Panc1 (cell line): ENCODE data around the gene GRIK1. TPM values are rescaled to one million over a fixed set of nuclear protein-coding genes. Genes with fewer than 3 reads are reported as not detected.

Experiments
- ATAC-seq: fragments of 200-7000 bp; cut with Tn5 transposase; 2 replicates; pipeline ENCODE4 v1.9.1; 2020; ENCODE audit warnings: mild to moderate bottlenecking, moderate library complexity
- BruUV-seq: library from RNA; stranded (reverse); fragments of 400-500 nt; replicated peaks from 2 replicates; lab custom pipeline; 2021; lab: Mats Ljungman, UMichigan
- CTCF ChIA-PET: fragments of 300-600 bp; sonication (Branson Sonifier 250); formaldehyde crosslinking; loops from one replicate; lab custom pipeline; 2022; ENCODE audit warnings: antibody characterized with exemption; lab: Charles Lee
- POLR2A ChIA-PET: fragments of 300-600 bp; sonication (Branson Sonifier 250); formaldehyde crosslinking; loops from one replicate; lab custom pipeline; 2022; ENCODE audit warnings: antibody characterized with exemption; lab: Charles Lee
- DNase-seq: peaks from one replicate; pipeline ENCODE4 v3.0.0-alpha.2; 2010; ENCODE audit warnings: low read depth, low spot score
- H3K27ac ChIP-seq: 2 replicates; pipeline ENCODE4 v1.5.1; 2011; ENCODE audit warnings: mild to moderate bottlenecking, low read length, inconsistent platforms
- H3K27me3 ChIP-seq: fragments of 200-500 bp; sonication (Bioruptor generic); 2 replicates; pipeline ENCODE4 v1.6.0; 2014; ENCODE audit warnings: low read length, inconsistent platforms; ENCODE audit not compliant: control insufficient read depth, insufficient read depth
- H3K36me3 ChIP-seq: fragments of 200-500 bp; sonication (Bioruptor generic); 2 replicates; pipeline ENCODE4 v1.5.1; 2014; ENCODE audit warnings: inconsistent platforms, mild to moderate bottlenecking, low read length, moderate library complexity; ENCODE audit not compliant: control insufficient read depth, insufficient read depth
- H3K4me1 ChIP-seq: 2 replicates; pipeline ENCODE4 v1.5.1; 2011; ENCODE audit warnings: inconsistent platforms, mild to moderate bottlenecking, low read length, moderate library complexity; ENCODE audit not compliant: control insufficient read depth, insufficient read depth
- H3K4me3 ChIP-seq, 2 experiments: 2 replicates each; pipeline ENCODE4 v1.5.1; 2011 to 2012; ENCODE audit warnings: low read depth in 2 of 2, low read length in 2 of 2, mild to moderate bottlenecking in 2 of 2, inconsistent platforms in 1 of 2, moderate library complexity in 1 of 2
- H3K9me3 ChIP-seq: fragments of 200-500 bp; sonication (Bioruptor generic); 2 replicates; pipeline ENCODE4 v1.5.1; 2014; ENCODE audit warnings: low read depth, mild to moderate bottlenecking, inconsistent platforms, low read length, moderate library complexity; ENCODE audit not compliant: control insufficient read depth, insufficient read depth
- CTCF ChIP-seq: fragments of 450-650 bp; IDR thresholded peaks from 2 replicates; pipeline ENCODE4 v1.5.1; 2017; ENCODE audit warnings: mild to moderate bottlenecking
- POLR2AphosphoS5 ChIP-seq: IDR thresholded peaks from 2 replicates; pipeline ENCODE4 v1.6.1; 2012; ENCODE audit warnings: mild to moderate bottlenecking, low read depth, low read length, moderate library complexity
- REST ChIP-seq, 2 experiments: IDR thresholded peaks; 2 replicates each; pipeline ENCODE4 v1.6.1; 2011 to 2012; ENCODE audit warnings: low read depth in 2 of 2, control low read depth in 1 of 2, low read length in 1 of 2, mild to moderate bottlenecking in 1 of 2, moderate library complexity in 1 of 2; ENCODE audit not compliant: insufficient read depth in 1 of 2
- SIN3A ChIP-seq: IDR thresholded peaks from 2 replicates; pipeline ENCODE4 v1.6.1; 2012; ENCODE audit warnings: low read depth, mild to moderate bottlenecking, low read length, moderate library complexity, borderline replicate concordance; ENCODE audit not compliant: insufficient read depth
- TCF7L2 ChIP-seq: IDR thresholded peaks from 2 replicates; pipeline ENCODE4 v1.6.1; 2011; ENCODE audit warnings: mild to moderate bottlenecking, low read depth, low read length, inconsistent platforms
- in situ Hi-C: cut with HindIII; loops from 2 replicates; pipeline ENCODE4 v1.10.0; 2016; ENCODE audit warnings: low sequenced_read_pairs, low pct_unique_long_range_greater_than_20kb
- intact Hi-C: fragments of 100-400 bp; cut with micrococcal nuclease; formaldehyde crosslinking; loops from one replicate; pipeline ENCODE4 v1.10.0; 2022; ENCODE audit not compliant: unreplicated experiment
- total RNA-seq: library from RNA; stranded (reverse); gene quantifications from one replicate; pipeline ENCODE4 v1.2.1, GENCODE V29; 2021; ENCODE audit not compliant: unreplicated experiment

GRIK1 gene
- total RNA-seq, 1 experiment from 2014 or later: not detected

- H3K27ac ChIP-seq: no peak overlapping the region
- POLR2A ChIA-PET: no interaction called here
- ATAC-seq: no peak
- no peaks in the 10 kb centered on the region for H3K36me3 ChIP-seq
- no peak overlapping the region for H3K4me3 ChIP-seq
- CTCF ChIA-PET: no interaction called here
- BruUV-seq: no TSS peak
- intact Hi-C loops: no loop called here
- H3K27me3 ChIP-seq: no peaks in the 10 kb centered on the region
- H3K4me1 ChIP-seq: no peaks in the 10 kb centered on the region
- DNase-seq: no peak
- in situ Hi-C loops: no loop called here
- TF ChIP-seq CTCF (no peak), POLR2AphosphoS5 (no peak), SIN3A (no peak), TCF7L2 (no peak)
- no peaks in the 10 kb centered on the region for H3K9me3 ChIP-seq
These were observed 298.7 kb downstream of the GRIK1 start for GRCh38 chr21:29641001-29641634.

DNA sequence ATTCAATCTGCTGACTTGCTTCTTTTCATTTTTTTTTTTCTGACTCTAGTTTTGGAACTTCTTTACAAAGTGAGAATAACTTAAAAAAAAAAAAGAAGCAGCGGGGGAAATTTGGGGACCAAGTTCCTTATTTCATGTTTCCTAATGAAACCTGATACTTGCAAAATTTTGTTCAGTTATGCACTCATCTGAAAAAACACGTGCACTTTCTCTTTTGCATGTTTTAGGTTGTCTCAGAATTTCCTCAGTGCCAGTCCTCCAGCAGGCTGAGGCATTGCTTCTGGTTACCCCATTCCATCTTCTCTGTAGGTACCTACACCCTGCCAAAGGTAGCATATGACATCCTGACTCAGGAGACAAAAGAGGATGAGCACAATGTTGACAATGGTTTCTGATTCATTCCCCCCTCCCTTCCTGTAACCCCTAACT, 299.7 kb downstream of the GRIK1 start:
- Histone ChIP-seq H3K9me3 (no peaks in the 10 kb centered on the region), H3K4me1 (no peaks in the 10 kb centered on the region), H3K27me3 (no peaks in the 10 kb centered on the region), H3K27ac (no peak overlapping the region), H3K36me3 (no peaks in the 10 kb centered on the region), H3K4me3 (no peak overlapping the region)
- intact Hi-C loops (no loop called here), in situ Hi-C loops (no loop called here)
- TF ChIP-seq POLR2AphosphoS5 (no peak), CTCF (no peak), REST (IDR thresholded peaks at IDR 0.05; ENCODE audit: insufficient read depth in 1 of 2, low read depth in 2 of 2, low read length in 1 of 2) (no peak), TCF7L2 (no peak), SIN3A (no peak)
- DNase-seq: no peak
- ChIA-PET CTCF (no interaction called here), POLR2A (no interaction called here)
- no TSS peak for BruUV-seq
- no peak for ATAC-seq
